Left lung (tissue), 10 donors: ENCODE results near the gene STK11. TPM values are rescaled to one million over a fixed set of nuclear protein-coding genes. Genes with fewer than 3 reads are reported as not detected.

ENCODE experiments used
- ATAC-seq: fragments of 200-7000 bp; cut with Tn5 transposase; one replicate; pipeline ENCODE4 v1.9.1; 2020; ENCODE audit warnings: moderate library complexity
- DNase-seq, 4 donors: peaks; one replicate each; pipeline ENCODE4 v3.0.0-alpha.2; 2013 to 2020
- H3K27ac ChIP-seq, 2 donors: fragments of 200-600 bp; sonication (generic) in 1 of 2; one replicate each; pipeline versions ENCODE4 v1.5.0 to v1.8.0; 2020 to 2021
- H3K27me3 ChIP-seq, 2 donors: fragments of 200-600 bp; sonication (generic) in 1 of 2; one replicate each; pipeline versions ENCODE4 v1.5.0 to v1.8.0; 2020 to 2021
- H3K36me3 ChIP-seq, 2 donors: fragments of 200-600 bp; sonication (generic) in 1 of 2; one replicate each; pipeline versions ENCODE4 v1.5.0 to v1.8.0; 2020 to 2021
- H3K4me1 ChIP-seq, 2 donors: fragments of 200-600 bp; one replicate each; pipeline ENCODE4 v1.8.0; 2021
- H3K4me3 ChIP-seq, 2 donors: fragments of 200-600 bp; sonication (generic) in 1 of 2; one replicate each; pipeline versions ENCODE4 v1.5.0 to v1.8.0; 2020 to 2021; ENCODE audit warnings: mild to moderate bottlenecking in 1 of 2
- H3K9me3 ChIP-seq, 2 donors: fragments of 200-600 bp; sonication (generic) in 1 of 2; one replicate each; pipeline versions ENCODE4 v1.5.0 to v1.8.0; 2020 to 2021
- CTCF ChIP-seq, 2 donors: fragments of 200-600 bp; sonication (generic) in 1 of 2; IDR thresholded peaks; one replicate each; pipeline versions ENCODE4 v1.5.0 to v1.8.0; 2021; ENCODE audit warnings: antibody characterized with exemption in 2 of 2
- intact Hi-C, 2 donors: fragments of 100-400 bp; cut with DNase I; formaldehyde crosslinking; loops; one replicate each; pipeline versions ENCODE4 v1.11.2 to v1.14.2; 2022
- polyA plus RNA-seq, 6 donors: library from polyadenylated mRNA; unstranded; fragments of 120-200 nt; gene quantifications; one replicate each; pipeline ENCODE4 v1.2.1, GENCODE V29; 2013; ENCODE audit not compliant: insufficient read length in 6 of 6
- total RNA-seq, 2 donors: library from RNA; stranded (reverse); fragmentation: NEBNext Ultra II Directional; extraction: Animal tissue kit (Norgen Biotek cat#: 25700); gene quantifications; one replicate each; pipeline ENCODE4 v1.2.1, GENCODE V29; 2021
- donor health status: DM: no; HTN: yes; CAD: no.
- donor health status: DM: no; HTN: no; CAD: no.

The STK11 gene
- total and polyA plus RNA-seq, 8 donors: 42.6 to 58.4 (median 51.1) TPM

GRCh38 chr19:1259206-1259875 lies 53.8 kb downstream of the STK11 start:
- Histone ChIP-seq H3K4me1 (peaks cover 50 to 97% of the 10 kb centered on the region in 2 donors), H3K27ac (peak overlapping the region; percentile 93 to 99), H3K4me3 (peak overlapping the region in 1 of 2 donors; percentile 68), H3K36me3 (peaks cover 9 to 45% of the 10 kb centered on the region in 2 donors), H3K9me3 (no peaks in the 10 kb centered on the region), H3K27me3 (no peaks in the 10 kb centered on the region)
- DNase-seq (peak in 2 of 4 donors; percentile 82 to 92), ATAC-seq (peak; percentile 4)
- no peak for TF ChIP-seq CTCF (IDR thresholded peaks at IDR 0.05)
- intact Hi-C loops: no loop called here

GRCh38 chr19:1259876-1260748 lies 54.5 kb downstream of the STK11 start:
- no peak for ATAC-seq
- H3K4me1 ChIP-seq: peaks cover 50 to 97% of the 10 kb centered on the region in 2 donors
- intact Hi-C loops: no loop called here
- peak in 2 of 4 donors; percentile 64 to 91 for DNase-seq
- peak overlapping the region; percentile 11 to 68 for H3K4me3 ChIP-seq
- no peaks in the 10 kb centered on the region for H3K27me3 ChIP-seq
- no peak for TF ChIP-seq CTCF (IDR thresholded peaks at IDR 0.05)
- H3K9me3 ChIP-seq: no peaks in the 10 kb centered on the region
- H3K27ac ChIP-seq: peak overlapping the region; percentile 93 to 99
- H3K36me3 ChIP-seq: peaks cover 7 to 38% of the 10 kb centered on the region in 2 donors

- H3K9me3 ChIP-seq: no peaks in the 10 kb centered on the region
- ATAC-seq: peak; percentile 77
- no peak for TF ChIP-seq CTCF (IDR thresholded peaks at IDR 0.05)
- H3K27me3 ChIP-seq: no peaks in the 10 kb centered on the region
- H3K4me3 ChIP-seq: peak overlapping the region; percentile 59 to 68
- intact Hi-C loops: no loop called here
- H3K4me1 ChIP-seq: peaks cover 50 to 97% of the 10 kb centered on the region in 2 donors
- H3K27ac ChIP-seq: peak overlapping the region; percentile 93 to 99
- H3K36me3 ChIP-seq: peaks cover 0 to 29% of the 10 kb centered on the region in 2 donors
- peak; percentile 96 to 99 (median 97) for DNase-seq
Observed at GRCh38 chr19:1260749-1261537, 55.4 kb downstream of the STK11 start.

GRCh38 chr19:1261538-1261797 lies 55.9 kb downstream of the STK11 start:
- ATAC-seq: no peak
- H3K36me3 ChIP-seq: peaks cover 0 to 24% of the 10 kb centered on the region in 2 donors
- no peaks in the 10 kb centered on the region for H3K27me3 ChIP-seq
- intact Hi-C loops: no loop called here
- H3K4me3 ChIP-seq: peak overlapping the region; percentile 59 to 68
- TF ChIP-seq CTCF (IDR thresholded peaks at IDR 0.05): no peak
- H3K27ac ChIP-seq: peak overlapping the region; percentile 93 to 99
- no peak for DNase-seq
- H3K4me1 ChIP-seq: peaks cover 56 to 97% of the 10 kb centered on the region in 2 donors
- H3K9me3 ChIP-seq: no peaks in the 10 kb centered on the region
